GM19452 (cell line): ENCODE data around the gene DOC2B.
"Not testable (repeated sequence)": the region's sequence is repeated elsewhere in the genome, so short reads cannot be mapped to it uniquely, and the experiment has no call there.

ENCODE experiments used
- ATAC-seq: cut with Tn5 transposase; IDR thresholded peaks from one replicate; pipeline ENCODE4 v1.9.1; 2021; ENCODE audit not compliant: unreplicated experiment

Gene DOC2B

DNA sequence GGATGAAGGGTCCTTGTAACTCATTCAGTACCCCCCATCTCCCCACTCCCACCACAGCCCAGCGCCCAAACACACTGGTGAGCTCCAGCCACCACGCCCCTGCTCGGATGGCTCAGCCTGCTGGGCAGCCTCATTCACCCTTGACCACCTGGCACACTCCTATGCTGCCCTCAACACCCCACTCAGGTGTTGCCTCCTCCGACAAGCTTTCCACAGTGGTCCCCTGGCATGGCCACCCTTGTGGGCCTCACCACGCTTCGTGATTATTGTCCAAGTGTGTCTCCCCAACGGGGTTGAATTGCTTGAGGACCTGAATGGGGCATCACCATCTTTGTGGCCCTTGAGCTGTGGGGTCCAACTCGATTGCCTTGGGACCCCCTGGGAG lies 12.0 kb upstream of the DOC2B start:
- no peak for ATAC-seq

- ATAC-seq = no peak
Observed at GRCh38 chr17:192666-193425, 11.4 kb upstream of the DOC2B start.

GRCh38 chr17:189444-189843 lies 8.0 kb upstream of the DOC2B start:
- no peak for ATAC-seq

DNA sequence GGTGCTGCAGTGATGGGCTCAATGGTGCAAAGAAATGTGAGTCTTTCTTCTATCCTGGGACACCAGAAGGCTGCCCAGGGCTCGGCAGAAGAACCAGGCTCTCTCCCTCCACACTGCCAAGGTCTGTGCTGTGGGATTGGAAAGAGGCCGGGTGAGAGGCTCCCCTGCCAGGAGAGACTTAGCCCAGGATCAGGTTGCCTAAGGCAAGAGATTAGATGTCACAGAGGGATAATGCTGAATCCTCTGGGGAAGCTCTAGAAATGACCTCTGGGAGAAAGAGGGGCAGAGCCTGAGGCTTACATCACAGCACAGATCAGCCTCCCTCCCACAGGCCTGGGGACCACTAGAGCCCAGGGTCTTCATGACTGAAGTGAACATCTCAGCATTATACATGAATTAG lies 5.7 kb upstream of the DOC2B start:
- ATAC-seq = no peak

DNA sequence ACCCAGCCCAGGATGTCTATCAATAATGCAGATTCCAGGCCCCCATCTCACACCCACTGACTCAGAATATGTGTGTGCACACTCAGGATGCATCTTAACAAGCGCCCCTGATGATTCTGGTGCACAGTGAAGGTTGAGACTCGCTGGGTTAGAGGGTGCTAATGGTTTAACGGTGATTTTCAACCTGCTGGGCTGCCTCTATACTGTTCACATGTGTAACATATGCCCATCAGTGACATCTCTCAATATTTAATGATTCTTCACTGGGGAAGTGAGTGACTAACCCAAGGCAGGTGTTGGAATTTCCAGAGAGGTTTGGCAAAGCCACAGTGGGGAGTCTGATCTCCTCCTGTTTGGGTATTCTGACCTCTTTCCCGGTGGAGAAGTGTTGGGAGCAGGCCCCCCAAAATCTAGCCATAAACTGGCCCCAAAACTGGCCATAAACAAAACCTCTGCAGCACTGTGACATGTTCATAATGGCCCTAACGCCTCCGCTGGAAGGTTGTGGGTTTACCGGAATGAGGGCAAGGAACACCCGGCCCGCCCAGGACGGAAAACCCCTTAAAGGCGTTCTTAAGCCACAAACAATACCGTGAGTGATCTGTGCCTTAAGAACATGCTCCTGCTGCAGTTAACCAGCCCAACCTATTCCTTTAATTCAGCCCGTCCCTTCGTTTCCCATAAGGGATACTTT lies 4.1 kb upstream of the DOC2B start:
- no peak for ATAC-seq

- ATAC-seq = no peak
Observed at GRCh38 chr17:183021-183420, 1.6 kb upstream of the DOC2B start.

DNA sequence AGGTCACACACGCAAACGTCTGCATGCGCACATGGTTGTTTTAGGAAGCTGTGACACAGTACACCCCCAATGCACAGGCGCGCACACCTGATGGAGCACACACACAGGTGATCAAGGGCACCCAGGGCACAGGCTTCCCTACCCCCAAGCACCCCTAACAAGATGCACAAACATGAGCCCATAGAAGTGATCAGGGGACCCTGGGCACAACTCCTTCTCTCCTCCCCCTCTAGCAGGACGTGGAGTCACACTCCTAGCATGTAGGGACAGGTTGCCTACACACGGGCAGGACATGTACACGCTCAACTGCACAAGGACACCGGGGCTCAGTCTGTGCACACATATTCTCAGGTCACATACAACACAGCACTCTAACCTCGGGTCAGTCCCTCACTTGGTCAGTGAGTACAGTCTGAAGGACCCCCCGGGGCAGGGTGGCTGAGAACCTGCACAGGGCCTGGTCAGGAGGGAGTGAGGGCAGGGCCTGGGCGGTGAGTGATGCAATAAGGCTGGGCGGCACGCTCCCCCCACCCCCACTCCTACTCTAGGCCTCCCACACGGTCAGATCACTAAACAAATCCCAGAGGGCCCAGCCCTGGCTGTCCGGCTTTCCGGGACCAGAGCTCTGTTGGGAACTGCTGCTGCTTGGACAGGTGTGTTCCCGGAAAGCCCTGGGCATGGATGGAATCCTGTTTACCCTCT lies 751 bp upstream of the DOC2B start:
- ATAC-seq = no peak

- ATAC-seq = no peak
Observed at GRCh38 chr17:180381-181244, 837 bp downstream of the DOC2B start.

DNA sequence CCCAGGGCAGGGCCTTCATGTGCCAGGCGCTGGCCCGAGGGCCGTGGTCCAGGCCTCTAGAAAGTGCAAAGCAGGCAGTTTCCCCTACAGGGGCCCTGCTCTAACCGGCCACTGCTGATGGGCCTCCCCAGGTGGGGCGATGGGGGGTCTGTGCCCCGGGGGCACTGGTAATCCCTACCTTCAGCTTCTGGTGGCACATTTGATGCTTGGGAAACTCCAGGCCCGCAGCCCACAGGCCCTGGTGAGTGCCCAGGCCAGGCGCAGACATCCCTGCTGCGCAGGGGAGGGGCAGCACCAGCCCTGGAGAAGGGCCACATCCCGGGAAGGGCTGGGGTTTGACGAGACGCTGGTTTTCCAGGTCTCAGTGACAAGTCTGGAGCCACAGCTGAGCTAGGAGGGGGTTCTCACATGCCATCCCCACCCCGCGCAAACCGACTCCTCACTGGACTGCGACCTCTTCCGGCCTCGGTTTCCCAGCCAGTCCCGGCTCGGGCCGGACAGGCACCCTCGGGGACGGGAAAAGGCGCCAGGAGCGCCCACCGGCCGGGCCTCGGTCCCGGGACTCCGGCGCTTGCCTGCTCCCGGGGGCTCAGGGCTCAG lies 1.6 kb downstream of the DOC2B start:
- ATAC-seq = no peak

GRCh38 chr17:179066-179432 lies 2.4 kb downstream of the DOC2B start:
- no peak for ATAC-seq

- ATAC-seq = no peak
Observed at GRCh38 chr17:178292-179065, 3.0 kb downstream of the DOC2B start.

GRCh38 chr17:177762-178161 lies 3.7 kb downstream of the DOC2B start:
- no peak for ATAC-seq

- no peak for ATAC-seq
Observed at GRCh38 chr17:177155-177554, 4.3 kb downstream of the DOC2B start.

GRCh38 chr17:173166-173911 lies 8.1 kb downstream of the DOC2B start:
- no peak for ATAC-seq

DNA sequence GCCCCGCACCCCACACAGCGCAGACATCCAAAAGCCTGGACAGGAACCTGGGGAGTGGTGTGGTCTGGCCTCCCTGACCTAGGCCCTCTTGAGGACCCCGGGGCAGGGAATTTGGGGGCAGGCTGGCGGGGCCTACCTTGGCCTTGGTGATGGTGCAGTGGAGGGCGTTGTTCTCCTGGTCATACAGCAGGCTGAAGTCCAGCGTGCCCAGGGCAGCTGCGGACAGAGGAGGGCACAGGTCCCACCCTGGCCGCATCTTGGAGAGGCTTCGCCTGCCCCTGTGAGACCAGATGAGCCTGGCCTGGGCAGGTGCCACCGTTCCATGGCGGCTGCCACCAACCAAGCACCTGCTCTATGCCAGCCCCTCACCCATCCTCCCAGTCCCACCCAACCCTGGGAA lies 9.0 kb downstream of the DOC2B start:
- no peak for ATAC-seq

DNA sequence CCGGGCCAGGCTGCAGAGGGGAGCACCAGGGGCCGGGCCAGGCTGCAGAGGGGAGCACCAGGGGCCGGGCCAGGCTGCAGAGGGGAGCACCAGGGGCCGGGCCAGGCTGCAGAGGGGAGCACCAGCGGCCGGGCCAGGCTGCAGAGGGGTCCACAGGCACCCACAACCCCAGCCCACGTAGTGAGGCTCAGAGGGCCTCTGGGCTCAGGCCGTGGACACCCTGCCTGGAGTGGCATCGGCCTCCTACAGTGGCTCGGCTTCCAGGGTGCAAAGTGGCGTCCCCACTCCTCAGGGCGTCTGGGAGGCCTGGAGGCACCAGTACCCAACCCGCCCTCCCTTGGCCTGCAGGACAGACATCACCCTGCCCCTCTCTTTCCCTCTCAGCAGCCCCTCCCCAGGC lies 9.6 kb downstream of the DOC2B start:
- ATAC-seq = no peak

GRCh38 chr17:170130-170670 lies 11.2 kb downstream of the DOC2B start:
- ATAC-seq = no peak

- ATAC-seq = not testable (repeated sequence)
Observed at GRCh38 chr17:168614-169013, 12.8 kb downstream of the DOC2B start.

DNA sequence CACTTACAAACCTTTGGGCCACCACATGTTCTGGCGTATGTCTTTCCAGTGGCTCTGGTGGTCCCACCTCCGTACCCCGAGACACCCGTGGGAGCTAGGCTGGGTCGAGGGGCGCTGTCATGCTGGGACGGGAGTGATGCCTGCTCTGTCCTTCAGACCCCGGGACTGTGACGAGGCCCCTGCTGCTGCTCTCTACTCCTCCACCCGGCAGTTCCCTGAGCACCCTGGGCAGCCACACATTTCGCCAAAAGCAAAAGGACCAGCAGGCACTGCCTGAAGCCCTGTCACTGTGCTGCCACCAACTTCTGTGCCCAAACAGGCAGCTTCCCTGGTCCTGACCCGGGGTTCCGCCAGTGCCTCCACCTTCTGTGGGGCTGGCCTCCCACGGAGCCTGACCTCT lies 15.5 kb downstream of the DOC2B start:
- ATAC-seq = no peak
